Hematopoietic multipotent progenitor cell treated with erythropoietin and hydrocortisone succinate and interleukin-3 and kit ligand, for 15 days (in vitro differentiated cells): ENCODE measurements around the gene STK38L.

ENCODE experiments used
- DNase-seq: peaks from one replicate; pipeline ENCODE4 v3.0.0-alpha.2; 2015; ENCODE audit warnings: low spot score

STK38L gene

DNA sequence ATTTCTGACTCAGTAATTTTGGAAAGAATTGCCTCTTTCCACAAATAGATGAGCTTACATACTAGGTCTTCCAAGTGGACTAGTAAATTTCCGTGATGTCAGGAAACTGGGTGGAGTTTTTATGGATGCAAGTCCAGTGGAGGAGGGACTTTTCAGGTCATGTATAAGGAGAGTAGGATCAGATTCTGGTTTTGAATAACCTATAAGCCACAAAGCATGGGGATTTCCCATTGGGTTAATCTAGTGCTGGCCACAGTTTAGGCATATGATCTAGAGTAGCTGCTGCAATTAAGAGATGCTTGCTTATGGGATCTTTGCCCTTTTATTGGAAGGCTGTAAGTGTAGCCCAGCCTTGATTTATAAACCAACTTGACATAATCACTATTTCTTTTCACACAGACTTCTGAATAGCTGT, 33.8 kb downstream of the STK38L start:
- DNase-seq: no peak

DNA sequence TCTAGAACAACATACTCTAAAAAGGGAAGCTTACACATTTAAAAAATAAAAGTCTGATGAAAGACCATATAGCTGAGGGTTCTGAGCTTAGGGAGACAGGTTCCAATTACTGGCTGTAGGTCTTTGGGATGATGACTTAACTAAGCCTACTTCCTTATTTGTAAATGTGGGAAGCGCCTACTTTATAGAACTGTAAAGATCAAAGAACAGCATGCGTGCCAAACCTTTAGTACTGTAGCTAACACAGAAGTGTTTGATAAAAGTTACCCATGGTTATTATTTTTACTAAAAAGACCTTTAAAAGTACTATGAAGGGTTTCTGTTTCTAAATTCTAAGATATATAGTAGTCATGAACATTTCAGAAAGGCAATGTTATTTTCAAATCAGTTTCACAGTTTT, 35.7 kb downstream of the STK38L start:
- DNase-seq: no peak

DNA sequence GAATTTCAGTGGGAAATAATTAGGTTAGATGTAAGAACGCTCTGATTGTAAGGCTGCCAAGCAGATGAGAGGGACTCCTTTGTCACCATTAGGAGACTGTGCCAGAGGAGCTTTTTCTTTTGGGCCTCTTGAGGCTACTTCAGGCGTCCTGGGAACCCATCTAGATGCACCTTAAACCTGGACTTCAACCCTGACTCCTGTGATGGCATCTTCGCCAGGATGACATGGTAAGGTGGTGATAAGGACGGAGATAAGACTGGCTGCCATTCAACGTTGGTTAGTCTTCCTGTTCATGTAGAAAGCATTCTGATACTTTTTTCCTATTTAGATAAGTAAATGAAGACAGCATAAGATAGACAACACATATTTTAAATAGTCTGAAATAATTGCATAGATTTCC, 36.3 kb downstream of the STK38L start:
- DNase-seq: no peak

DNA sequence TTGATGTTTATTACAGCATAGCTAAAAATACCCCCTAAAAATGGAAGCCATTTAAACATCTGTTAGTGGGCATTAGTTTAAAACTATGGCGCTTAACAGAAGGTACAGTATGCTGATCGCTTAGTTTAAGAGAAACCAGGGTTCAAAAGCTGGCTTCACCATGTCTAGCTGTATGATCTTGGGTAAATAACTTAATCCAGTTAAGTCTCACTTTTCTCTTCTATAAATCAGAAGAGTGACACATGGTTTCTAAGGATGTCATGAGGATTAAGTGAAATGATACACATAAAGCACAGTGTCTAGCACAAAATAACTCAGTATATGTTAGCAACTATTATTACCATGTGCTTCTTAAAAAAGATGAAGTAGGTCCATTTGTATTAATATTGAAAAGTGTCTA, 38.7 kb downstream of the STK38L start:
- no peak for DNase-seq

DNA sequence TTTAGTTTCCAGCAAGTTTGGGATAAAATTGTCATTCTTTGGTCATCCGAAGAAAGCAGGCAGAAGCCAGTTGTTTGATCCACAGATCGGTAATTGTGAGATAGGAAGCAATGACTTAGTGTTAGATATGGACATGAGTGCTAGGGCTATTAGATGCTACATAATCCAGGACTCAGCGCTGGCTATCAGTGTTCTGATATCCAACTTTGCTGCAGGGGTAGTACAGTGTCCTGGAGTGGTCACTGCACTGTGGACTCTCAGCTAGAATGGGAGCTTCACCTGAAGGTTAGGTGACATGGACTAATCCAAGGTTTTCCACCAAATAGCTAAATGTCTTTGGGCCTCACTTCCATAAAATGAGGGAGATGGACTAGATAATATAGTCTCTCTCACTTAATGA, 39.9 kb downstream of the STK38L start:
- no peak for DNase-seq

DNA sequence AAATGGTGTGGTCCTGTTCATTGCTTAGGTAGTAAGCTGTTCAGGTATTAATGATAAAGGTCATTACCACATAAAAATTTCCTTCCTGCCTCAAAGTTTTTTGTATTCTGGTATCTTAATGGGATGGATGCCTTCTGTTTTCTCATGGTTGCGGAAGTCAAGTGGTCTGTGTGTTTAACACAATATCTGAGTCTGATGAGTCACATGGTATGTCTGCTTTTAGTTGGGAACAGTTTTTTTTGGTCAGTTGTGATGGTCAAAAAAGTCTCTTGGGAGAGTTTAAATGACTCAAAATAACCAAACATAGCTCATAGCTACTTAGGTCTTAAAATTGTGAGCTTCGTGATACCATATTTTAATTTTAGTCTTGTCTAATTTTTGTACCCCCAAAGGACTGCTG, 40.7 kb downstream of the STK38L start:
- DNase-seq: no peak

DNA sequence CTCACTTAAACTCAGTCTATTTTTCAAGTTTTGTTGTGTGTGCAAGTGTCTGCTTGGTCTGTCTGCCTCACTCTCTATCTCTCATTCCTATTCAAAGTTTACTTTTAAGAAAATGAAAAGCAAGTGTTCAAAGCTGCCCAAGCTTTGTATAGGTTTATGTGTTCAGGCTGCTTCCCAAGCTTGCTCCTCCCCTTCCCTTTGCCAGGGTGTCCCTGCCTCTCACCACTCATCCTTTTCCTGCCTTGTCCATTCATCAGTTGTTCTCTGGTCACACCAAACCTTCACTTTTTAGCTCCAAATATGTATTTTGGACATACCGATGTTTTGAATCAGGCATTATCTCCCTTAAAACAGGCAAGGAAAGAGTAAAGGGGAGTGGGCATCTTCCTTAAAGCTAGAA, 41.3 kb downstream of the STK38L start:
- no peak for DNase-seq

DNA sequence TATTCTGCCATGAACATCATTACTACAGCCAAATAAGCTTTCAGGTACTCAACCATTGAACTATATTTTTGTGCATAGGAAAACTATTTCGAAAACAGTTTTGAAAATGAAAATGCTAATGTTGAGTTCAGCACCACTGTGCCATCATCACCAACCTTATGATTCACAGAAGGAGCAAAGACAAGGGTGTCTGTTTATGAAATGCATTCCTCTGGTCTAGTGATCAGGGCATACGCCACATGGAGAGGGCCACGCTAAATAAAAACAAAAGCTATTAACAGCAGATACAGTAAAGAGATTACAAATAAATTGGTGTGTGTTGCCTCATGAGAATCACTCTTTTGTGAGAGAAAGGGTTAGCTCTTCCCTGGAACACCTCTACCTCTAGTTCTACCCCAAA, 45.3 kb downstream of the STK38L start:
- DNase-seq: no peak

DNA sequence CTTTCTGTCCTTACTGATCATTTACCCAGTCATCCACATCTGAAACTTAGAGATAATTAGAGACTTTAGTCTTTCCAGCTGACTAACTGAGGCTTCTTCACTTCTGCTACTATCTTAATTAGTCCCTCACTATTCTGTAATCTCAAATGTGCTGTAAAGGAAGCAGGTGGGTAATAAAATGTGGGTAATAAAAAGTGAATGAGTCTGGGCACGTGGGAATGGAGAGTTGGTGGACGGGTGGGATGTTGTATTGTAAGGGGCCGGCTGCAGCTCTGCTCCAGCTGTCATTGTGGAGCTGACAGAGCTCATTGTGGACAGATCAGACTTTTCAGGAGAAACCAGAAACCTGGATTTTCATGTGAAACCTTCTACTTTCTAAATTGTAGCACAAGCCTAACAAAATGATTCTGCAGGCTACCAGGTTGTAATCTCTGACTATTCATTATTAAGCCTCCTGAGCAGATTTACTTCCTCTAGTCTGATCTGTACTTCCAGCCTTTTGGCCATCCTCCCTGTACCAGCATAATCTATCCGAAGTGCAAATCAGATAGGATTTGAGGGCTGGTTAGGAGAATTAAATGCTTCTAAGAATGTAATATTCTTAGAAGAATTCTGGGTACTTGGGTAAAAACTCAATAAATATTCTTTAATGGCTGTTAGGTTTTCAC, 46.5 kb downstream of the STK38L start:
- DNase-seq: no peak

DNA sequence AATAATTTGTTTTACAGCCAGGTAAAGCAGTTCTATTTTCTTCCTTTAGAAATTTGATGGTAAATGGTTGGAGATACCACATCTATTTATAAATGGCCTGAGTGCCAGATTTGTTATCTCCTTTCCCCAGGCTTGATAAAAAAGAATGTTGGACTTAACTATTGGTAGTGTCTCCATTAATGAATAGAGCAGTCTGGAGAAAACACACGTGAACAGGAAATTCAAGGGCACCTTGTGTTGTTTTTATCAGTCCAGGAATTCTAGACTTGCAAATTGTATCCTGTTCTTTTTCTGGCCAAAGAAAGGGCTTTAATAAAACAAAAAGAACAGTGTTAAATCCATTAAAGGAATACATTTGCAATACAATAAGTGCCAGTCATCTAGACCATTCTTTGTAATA, 47.8 kb downstream of the STK38L start:
- no peak for DNase-seq

DNA sequence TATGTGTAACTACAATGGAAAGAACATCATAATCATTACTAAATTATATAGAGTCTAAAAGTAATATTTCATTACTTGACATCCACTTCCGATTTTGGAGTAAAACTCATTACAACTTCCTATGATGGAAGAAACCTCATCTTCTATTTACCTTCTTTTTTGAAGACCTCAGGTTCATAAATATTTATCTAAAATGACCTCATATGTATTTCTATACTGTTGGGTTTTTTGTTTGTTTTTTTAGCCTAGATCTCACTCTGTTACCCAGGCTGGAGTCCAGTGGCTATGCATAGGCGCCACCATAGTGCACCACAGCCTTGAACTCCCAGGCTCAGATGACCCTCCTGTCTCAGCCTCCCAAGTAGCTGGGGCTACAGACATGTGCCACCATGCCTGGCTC, 48.6 kb downstream of the STK38L start:
- DNase-seq: no peak

DNA sequence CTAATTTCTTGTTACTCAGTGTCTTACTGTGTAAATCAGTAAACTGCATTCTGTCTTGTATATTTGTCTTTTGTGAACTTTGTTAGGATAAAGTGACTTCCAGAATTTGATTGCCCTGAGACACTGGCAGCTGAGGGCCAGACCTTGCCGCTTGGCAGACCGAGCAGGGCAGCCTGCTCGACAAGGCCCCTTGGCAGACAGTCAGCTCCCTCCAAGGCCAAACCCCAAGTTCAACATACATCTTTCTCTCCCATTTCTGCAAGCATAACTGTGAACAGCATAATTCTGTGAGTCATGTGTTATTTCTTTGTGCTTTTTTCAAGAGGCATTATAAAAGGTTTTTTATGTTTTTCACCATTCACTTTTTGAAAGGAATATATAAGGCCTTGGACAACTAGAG, 49.4 kb downstream of the STK38L start:
- no peak for DNase-seq

DNA sequence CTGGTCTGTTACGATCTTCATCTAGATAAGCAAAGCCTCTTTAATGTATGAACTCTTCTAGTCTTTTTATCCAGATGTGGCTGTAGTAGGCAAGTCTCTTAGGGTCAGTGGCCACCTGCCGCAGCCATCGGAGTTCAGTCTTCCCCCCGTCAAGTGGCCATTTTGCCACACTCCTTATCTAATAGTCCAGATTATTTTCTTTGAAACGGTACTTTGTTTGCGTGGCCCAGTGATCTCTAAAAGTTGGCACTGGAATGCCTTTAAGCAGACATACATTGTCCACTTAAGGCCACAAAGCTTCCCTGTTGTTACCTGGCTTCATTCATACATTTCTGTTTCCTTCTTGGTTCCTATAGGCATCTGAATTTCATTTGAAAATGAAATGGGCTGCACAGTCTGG, 52.6 kb downstream of the STK38L start:
- no peak for DNase-seq

DNA sequence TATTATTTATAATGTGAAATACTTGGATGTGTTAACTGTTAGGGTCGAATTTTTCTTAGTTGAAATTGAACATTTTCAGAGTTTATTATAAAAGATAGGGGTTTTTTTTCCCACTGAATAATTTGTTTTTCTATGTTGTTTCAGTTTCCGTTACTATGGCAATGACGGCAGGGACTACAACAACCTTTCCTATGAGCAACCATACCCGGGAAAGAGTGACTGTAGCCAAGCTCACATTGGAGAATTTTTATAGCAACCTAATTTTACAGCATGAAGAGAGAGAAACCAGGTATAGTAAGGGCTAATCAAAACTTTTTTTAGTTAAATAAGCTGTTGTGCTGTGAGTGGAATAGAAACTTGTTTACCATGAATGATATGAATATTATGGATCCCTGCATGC, 53.5 kb downstream of the STK38L start:
- no peak for DNase-seq

DNA sequence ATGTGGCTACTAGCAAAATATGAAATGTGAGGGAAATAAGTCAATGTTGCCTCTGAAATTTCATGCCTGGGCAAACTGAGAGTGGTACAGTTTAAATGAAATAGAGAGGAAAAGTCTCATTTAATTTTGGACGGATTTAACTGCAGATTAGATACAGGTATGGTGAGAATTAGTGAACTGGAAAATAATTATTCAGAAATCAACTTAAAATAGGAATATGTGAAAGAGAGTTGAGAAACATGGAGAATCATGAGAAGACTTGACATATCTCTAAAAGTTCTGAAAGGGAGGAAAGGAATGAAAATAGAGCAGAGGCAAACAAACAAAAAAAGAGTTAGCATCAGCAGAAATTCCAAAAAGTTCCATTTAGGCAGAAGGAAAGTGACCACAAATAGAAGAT, 55.0 kb downstream of the STK38L start:
- DNase-seq: no peak

DNA sequence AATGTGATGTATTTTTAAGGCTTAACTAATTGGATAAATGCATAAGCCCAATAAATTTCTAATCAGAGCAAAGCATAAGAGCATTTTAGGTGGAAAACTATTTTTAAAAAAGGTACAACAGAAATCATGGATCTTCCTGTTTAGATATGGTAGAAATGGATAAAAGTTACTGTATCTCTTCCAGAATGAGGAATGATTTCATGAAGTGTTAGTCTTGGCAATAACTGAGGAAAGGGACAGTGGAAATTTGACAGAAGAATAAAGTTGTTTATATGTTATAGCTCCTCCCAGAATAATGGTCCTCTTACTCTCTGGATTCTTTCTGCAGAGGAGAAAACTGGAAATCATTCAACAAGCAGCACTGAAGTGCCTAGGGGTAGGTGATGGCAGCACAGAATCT, 56.1 kb downstream of the STK38L start:
- DNase-seq: no peak

DNA sequence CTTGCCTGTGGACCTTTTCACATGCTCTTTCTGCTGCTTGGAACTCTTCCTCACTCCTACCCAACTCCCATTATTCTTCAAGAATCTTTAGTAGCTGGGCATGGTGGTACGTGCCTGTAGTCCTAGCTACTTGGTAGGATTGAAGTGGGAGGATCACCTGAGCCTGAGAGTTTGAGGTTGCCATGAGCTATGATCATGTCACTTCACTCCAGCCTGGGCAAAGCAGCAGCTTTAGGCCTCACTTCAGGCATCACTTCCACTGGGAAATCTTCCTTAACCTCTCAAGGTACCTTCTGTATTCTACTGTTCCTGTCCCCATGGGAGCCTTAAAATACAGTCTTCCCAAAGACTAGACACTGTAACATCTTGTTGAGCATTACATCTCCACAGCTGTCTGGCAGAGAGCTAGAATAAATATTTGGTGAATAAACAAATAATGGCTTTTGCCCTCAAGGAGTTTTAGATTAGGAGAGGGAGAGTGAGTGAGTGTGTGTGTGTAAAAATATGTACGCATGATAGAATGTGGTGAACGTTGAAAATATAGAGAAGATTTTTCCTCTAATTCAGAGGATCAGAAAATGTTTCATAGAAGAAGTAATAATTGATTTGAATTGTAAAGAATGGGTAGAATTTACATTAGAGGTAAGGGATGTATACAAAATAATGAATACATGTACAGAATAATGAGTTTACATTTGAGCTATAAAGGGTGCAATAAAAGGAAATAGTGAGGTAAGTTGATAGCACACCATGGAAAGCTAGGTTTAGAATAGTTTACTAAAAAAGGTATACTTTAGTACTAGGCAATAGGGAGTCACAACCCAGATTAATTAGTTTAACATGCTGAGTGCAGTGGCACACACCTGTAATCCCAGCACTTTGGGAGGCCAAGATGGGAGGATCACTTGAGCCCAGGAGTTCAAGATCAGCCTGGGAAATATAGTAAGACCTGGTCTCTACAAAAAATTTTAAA, 59.3 kb downstream of the STK38L start:
- no peak for DNase-seq

DNA sequence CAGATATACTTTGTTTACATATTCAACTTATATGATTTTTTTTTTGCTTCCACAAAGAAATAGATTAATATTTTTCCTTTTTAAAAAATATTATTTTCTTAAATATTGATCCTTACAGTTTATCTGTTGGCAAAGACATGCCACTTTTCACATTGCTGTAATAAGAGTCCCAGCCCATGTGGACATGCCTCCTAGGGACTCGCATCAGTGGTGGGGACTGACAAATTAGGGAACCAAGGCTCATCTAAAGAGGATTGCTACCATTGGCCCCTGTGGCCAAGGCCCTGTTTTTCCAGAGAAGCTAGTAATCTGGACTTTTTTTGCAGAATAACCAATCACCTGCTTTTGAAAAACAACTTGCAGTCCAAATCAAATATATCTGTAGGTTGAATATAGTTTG, 60.8 kb downstream of the STK38L start:
- no peak for DNase-seq

DNA sequence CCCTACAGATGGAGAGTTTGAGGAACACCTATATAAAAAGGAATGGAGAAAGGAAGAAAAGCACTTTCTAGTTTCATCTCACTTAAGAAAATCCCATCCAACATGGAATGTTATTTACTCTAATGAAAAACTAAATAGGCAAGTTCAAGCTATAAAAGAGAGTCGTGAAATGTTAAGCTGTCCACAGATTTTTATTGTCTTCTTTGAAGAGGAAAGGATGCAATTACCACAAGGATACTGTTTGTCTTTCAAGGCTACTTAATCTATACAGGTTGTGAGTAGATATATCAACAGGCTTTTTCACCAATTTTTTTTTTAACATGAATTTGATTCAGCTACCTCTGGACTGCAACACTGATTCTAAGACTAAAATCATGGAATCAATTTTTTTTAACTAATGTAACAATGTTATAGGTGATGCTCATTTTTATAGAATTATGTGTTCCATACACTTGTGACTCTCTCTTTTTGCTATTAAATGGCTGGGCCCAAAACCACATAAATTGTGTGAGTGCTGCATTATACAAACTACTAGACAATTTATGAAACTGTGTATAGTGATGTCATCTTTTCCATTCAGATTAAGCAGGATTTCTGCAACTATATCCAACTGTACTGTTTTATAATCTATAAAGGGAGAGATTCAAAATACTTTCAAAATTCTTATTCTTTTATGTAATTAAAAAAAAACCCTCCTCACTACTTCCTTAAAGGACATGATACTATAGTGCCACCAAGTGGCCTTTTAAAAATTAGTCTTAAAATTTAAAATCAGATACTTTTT, 61.8 kb downstream of the STK38L start:
- DNase-seq: peak; percentile 50

DNA sequence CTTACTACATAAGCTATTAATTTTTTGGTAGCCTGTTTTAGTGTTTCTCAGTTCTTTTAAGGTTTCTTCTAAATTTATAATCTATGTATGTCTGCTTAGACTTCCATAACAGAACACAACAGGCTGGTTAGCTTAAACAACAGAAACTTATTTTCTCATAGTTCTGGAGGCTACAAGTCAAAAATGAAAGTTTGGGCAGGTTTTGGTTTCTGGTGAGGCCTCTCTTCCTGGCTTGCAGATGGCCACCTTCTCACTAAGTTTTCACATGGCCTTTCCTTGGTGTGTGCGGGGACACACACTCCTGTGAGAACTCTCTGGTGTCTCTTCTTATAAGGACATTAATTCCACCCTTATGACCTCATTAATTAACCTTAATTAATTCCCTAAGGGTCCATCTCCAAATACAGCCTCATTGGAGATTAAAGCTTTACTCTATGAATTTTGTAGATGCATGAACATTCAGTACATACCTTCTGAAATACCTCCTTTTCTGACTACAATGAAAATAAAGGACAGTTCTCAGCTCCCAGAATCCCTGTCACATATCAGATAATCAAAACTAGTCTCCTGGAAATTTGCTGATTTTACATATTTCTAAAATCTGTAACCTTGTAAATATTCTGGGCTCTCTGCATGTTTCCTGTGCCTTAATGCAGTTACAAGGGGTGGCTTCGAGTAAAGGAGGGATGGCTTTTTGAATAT, 65.4 kb downstream of the STK38L start:
- DNase-seq: no peak

DNA sequence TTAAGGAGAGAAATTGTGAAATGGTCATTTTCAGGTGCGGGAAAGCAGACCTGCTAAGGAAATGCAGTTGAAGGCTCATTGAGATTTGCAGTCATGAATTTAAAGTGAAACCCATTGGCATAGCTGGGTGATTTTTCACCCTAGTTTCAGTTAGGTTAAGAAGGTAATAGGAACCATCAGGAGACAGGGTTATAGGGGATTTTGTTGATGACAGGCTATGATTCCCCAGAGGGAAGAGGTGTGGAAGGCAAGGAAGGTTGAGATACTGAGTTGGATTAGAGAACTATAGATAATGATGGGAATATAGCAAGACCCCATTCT, 65.9 kb downstream of the STK38L start:
- no peak for DNase-seq

DNA sequence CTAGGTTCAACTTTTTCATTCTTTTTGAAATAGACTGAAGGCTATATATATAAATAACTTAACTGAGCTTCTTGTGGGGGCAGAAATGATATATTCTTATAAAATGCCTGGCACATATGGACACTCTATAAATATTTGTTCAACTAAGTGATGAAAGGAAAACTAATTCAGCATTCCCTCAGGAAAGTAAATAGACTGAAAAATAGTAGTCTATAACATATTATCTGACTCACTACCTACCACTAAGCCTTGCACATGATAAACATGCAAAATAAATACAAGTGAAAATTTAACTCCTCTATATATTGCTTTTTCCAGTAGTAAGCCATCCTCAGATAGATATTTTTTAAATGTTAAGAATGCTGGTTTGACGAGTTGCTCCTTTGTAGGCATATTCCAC, 72.9 kb downstream of the STK38L start:
- DNase-seq: no peak
